HEK293T (cell line): ENCODE measurements around the gene HMCN2.

Experiments used
- ARNT ChIP-seq: fragments of 450-650 bp; IDR thresholded peaks from 2 replicates; pipeline ENCODE4 v1.6.1; 2017; ENCODE audit warnings: mild to moderate bottlenecking
- BHLHE40 ChIP-seq: fragments of 450-650 bp; IDR thresholded peaks from 2 replicates; pipeline ENCODE4 v1.6.1; 2016; ENCODE audit warnings: mild to moderate bottlenecking, moderate library complexity, borderline replicate concordance
- FOXM1 ChIP-seq: fragments of 450-650 bp; IDR thresholded peaks from 2 replicates; pipeline ENCODE4 v1.6.1; 2017; ENCODE audit warnings: mild to moderate bottlenecking, borderline replicate concordance

- TF ChIP-seq FOXM1 (no peak), ARNT (no peak), BHLHE40 (no peak)
Observed at GRCh38 chr9:130271473-130271872, 5.9 kb downstream of the HMCN2 start.
